Gastrocnemius medialis (tissue), 4 donors: ENCODE measurements around the gene ZNF160.

Experiments
- CTCF ChIP-seq, 5 experiments: fragments of 450-650 bp in 3 of 5; fragments of 200-600 bp in 2 of 5; sonication (generic) in 2 of 5; IDR thresholded peaks in 4 of 5; conservative IDR thresholded peaks in 1 of 5; 1 replicate in 4 of 5; 2 replicates in 1 of 5; pipeline ENCODE4 v1.5.1; 2016 to 2019; ENCODE audit warnings: antibody characterized with exemption in 5 of 5, mild to moderate bottlenecking in 3 of 5, moderate library complexity in 3 of 5
- POLR2A ChIP-seq, 2 donors: fragments of 450-650 bp; IDR thresholded peaks; one replicate each; pipeline ENCODE4 v1.6.1; 2017; ENCODE audit warnings: antibody characterized with exemption in 2 of 2, mild to moderate bottlenecking in 2 of 2, moderate library complexity in 2 of 2

DNA sequence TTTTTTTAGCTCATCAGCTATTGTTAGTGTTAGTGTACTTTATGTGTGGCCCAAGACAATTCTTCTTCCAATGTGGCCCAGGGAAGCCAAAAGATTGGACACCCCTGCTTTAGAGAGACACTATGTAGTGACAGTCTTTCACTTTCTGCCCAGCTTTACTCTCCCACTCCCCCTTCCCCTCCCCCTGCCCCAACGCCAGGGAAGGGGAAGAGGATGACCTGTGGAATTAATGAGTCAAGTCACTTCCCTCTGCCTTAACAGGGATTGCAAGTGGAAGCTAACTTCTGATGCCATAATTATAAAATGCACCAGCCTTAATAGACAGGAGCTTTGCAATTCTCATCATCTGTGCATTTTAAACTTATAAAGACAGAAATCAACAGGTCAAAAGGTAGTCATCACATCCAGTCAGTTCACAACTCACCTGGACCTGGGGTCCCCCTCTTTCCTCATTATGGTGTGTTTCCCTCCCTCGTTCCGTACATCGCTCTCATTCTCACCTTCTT is 27.9 kb upstream of the ZNF160 start:
- TF ChIP-seq CTCF (IDR thresholded peaks at IDR 0.05 in 4 of 5, conservative IDR thresholded peaks at IDR 0.05 in 1 of 5) (no peak), POLR2A (IDR thresholded peaks at IDR 0.05) (no peak)
